ENCODE results near the gene SH3D19. TPM values are rescaled to one million over a fixed set of nuclear protein-coding genes. Genes with fewer than 3 reads are reported as not detected.
"Not testable (repeated sequence)": the region's sequence is repeated elsewhere in the genome, so short reads cannot be mapped to it uniquely, and the experiment has no call there.

SH3D19 gene
- total RNA-seq, 3 donors from 2014 or later: 97.5 to 140 (median 102) TPM

- Histone ChIP-seq H3K9me3 (no peaks in the 10 kb centered on the region), H3K4me1 (ENCODE audit: low read depth) (no peaks in the 10 kb centered on the region), H3K36me3 (ENCODE audit: low read depth) (no peaks in the 10 kb centered on the region), H3K4me3 (no peak overlapping the region)
- intact Hi-C loops (cut with DNase I, micrococcal nuclease): no loop called here
- TF ChIP-seq, protein P1, sequence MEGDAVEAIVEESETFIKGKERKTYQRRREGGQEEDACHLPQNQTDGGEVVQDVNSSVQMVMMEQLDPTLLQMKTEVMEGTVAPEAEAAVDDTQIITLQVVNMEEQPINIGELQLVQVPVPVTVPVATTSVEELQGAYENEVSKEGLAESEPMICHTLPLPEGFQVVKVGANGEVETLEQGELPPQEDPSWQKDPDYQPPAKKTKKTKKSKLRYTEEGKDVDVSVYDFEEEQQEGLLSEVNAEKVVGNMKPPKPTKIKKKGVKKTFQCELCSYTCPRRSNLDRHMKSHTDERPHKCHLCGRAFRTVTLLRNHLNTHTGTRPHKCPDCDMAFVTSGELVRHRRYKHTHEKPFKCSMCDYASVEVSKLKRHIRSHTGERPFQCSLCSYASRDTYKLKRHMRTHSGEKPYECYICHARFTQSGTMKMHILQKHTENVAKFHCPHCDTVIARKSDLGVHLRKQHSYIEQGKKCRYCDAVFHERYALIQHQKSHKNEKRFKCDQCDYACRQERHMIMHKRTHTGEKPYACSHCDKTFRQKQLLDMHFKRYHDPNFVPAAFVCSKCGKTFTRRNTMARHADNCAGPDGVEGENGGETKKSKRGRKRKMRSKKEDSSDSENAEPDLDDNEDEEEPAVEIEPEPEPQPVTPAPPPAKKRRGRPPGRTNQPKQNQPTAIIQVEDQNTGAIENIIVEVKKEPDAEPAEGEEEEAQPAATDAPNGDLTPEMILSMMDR (IDR thresholded peaks at IDR 0.05): no peak
- ATAC-seq (no peak), DNase-seq (no peak)
Observed at GRCh38 chr4:151236036-151236435, 89.4 kb downstream of the SH3D19 start.

- H3K4me3 ChIP-seq; ATAC-seq; H3K9me3 ChIP-seq; H3K36me3 ChIP-seq (ENCODE audit: low read depth); DNase-seq; intact Hi-C loops (cut with DNase I, micrococcal nuclease); H3K4me1 ChIP-seq (ENCODE audit: low read depth): not testable (repeated sequence)
Observed at GRCh38 chr4:151235373-151235772, 90.0 kb downstream of the SH3D19 start.

- intact Hi-C loops (cut with DNase I, micrococcal nuclease): no loop called here
- Histone ChIP-seq H3K4me3 (no peak overlapping the region), H3K4me1 (ENCODE audit: low read depth) (no peaks in the 10 kb centered on the region), H3K36me3 (ENCODE audit: low read depth) (no peaks in the 10 kb centered on the region), H3K9me3 (no peaks in the 10 kb centered on the region)
- TF ChIP-seq, protein P1 (IDR thresholded peaks at IDR 0.05): no peak
- no peak for ATAC-seq
- DNase-seq: no peak
Observed at GRCh38 chr4:151233600-151233999, 91.8 kb downstream of the SH3D19 start.

DNA sequence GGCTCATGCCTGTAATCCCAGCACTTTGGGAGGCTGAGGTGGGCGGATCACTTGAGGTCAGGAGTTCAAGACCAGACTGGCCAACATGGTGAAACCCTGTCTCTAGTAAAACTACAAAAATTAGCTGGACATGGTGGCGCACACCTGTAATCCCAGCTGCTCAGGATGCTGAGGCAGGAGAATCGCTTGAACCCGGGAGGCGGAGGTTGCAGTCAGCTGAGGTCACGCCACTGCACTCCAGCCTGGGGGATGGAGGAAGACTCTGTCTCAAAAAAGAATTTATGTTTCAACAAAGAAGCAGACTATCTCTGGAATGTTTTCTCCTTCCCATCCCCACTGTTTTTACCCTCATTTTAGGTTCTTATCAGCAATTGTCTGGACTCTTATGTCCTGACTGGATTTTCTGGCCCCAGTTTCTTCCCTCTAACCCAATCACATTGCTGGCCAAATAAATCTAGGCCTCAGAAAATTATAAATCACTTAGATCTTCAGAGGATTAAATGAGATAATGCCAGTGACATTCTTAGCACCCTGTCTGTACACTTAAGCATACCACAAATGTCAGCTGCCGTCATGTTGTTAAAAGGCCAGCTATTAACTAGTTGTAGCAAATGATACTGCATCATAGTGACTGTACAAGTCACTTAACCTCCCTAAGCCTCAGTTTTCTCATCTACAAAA is 93.3 kb downstream of the SH3D19 start:
- ATAC-seq (no peak), DNase-seq (no peak)
- TF ChIP-seq, protein P1 (IDR thresholded peaks at IDR 0.05): no peak
- Histone ChIP-seq H3K9me3 (no peaks in the 10 kb centered on the region), H3K4me1 (ENCODE audit: low read depth) (peaks cover 5% of the 10 kb centered on the region), H3K36me3 (ENCODE audit: low read depth) (no peaks in the 10 kb centered on the region), H3K4me3 (no peak overlapping the region)
- intact Hi-C loops (cut with DNase I, micrococcal nuclease): no loop called here

- ATAC-seq (no peak), DNase-seq (no peak)
- no peak overlapping the region for H3K4me3 ChIP-seq
- TF ChIP-seq, protein P1 (IDR thresholded peaks at IDR 0.05): no peak
- H3K4me1 ChIP-seq (ENCODE audit: low read depth): peaks cover 5% of the 10 kb centered on the region
- H3K36me3 ChIP-seq (ENCODE audit: low read depth): no peaks in the 10 kb centered on the region
- no peaks in the 10 kb centered on the region for H3K9me3 ChIP-seq
- intact Hi-C loops (cut with DNase I, micrococcal nuclease): no loop called here
Observed at GRCh38 chr4:151228189-151229119, 97.0 kb downstream of the SH3D19 start.

DNA sequence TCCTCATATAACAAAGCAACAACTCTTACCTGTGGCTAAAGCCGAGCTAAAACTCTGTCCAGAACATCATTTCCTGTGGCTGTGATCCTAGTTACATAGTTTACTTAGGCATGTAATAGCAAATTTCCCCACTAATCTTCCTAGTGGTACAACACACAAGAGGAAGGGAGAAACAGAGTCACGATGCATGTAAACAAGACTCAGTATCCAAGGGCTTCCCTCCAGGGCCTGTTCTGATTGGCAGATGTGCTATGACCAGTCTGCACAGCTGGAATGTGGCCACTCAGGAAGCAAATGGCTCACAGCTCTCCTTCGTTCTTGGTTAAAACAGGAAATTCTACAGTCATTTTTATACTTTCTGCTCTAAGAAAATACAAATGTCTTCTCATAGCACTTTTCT is 97.7 kb downstream of the SH3D19 start:
- no peak overlapping the region for H3K4me3 ChIP-seq
- intact Hi-C loops (cut with DNase I, micrococcal nuclease): no loop called here
- peak in 1 of 3 donors; percentile 27 for DNase-seq

More for the DNA sequence above, 97.7 kb downstream of the SH3D19 start:
- H3K4me1 ChIP-seq (ENCODE audit: low read depth): peaks cover 5% of the 10 kb centered on the region
- peak; percentile 53 for ATAC-seq
- TF ChIP-seq, protein P1 (IDR thresholded peaks at IDR 0.05): no peak
- no peaks in the 10 kb centered on the region for H3K9me3 ChIP-seq
- no peaks in the 10 kb centered on the region for H3K36me3 ChIP-seq (ENCODE audit: low read depth)
